HG02970 (cell line): ENCODE results near the gene SUCO.
A peak's percentile ranks its signal among the peaks of the same experiment; 100 is the strongest.

Experiments
- ATAC-seq: cut with Tn5 transposase; IDR thresholded peaks from one replicate; pipeline ENCODE4 v1.9.1; 2021; ENCODE audit warnings: mild to moderate bottlenecking, moderate library complexity, moderate number of reproducible peaks; ENCODE audit not compliant: unreplicated experiment, low FRiP score

SUCO gene

DNA sequence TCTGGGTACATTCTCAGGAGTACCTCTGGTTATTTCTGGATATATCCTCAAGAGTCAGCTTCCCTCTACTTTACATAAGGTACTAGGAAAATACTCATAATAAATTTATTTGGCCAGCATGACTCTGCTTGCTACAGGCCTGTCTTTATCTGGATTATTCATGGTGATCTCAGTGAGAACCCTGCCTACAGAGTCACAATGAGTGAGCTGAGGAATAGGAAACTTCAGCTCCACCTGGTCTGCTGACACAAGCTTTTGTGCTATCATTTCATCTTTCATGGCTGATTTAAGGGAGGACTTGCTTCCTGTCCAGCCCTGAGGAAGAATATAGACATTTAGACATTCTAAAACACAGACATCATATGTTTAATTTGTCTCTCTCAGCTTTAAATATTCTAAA is 19.5 kb upstream of the SUCO start:
- no peak for ATAC-seq

GRCh38 chr1:172514108-172514507 is 18.8 kb upstream of the SUCO start:
- no peak for ATAC-seq

DNA sequence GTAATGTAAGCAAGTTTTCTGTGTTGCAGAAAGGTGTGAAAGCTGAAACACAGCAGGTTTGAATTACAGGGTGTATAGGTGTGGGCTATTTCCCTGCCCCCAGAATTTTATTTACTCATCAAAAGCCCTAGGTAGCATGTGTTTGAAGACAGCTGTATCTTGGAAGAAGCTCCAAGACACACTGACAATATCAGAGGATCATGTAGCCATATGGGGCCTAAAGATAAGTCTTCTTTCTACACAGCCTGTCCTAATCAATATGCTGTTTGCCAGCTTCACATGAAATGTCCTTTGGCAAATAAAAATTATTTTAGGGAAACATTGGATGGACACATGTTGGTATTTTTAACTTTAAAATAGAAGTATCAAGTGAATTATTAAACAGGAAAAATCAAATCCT is 17.5 kb upstream of the SUCO start:
- ATAC-seq, result no peak

DNA sequence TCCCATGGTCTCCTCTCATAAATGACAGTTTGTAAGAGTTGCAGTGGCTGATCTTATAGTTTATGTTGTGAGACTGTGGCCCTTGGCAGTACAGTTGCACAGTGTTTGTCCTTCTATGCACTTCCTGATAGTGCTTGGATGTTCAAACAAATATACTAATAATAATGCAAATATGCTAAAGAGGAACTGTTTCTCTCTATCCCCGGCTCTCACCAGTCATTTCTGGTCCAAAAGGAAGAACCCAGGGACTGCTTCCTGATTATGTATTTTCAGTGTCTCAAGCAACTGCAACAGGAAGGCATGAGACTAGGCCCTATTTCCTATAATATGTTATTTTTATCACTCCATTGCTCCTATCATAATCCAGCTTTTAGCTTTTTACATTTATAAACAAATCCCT is 17.0 kb upstream of the SUCO start:
- ATAC-seq, result no peak

DNA sequence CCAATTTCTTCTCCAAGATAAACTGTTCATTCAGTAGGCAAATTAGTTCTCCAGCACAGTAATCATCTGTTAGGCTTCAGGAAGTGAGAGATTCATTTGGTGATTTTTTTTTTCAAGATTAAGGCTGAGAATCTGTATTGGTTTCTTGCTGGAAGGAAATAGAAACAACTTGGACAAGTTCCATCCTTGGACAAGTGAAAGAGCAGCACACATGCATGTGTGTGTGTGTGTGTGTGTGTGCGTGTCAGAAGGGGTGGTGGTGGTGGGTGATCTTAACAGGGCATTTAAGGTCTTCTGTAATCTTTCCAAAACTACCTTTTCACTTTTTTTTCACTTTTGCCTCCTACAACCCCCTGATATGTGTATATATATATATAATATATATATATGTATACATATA is 15.9 kb upstream of the SUCO start:
- ATAC-seq, result no peak

DNA sequence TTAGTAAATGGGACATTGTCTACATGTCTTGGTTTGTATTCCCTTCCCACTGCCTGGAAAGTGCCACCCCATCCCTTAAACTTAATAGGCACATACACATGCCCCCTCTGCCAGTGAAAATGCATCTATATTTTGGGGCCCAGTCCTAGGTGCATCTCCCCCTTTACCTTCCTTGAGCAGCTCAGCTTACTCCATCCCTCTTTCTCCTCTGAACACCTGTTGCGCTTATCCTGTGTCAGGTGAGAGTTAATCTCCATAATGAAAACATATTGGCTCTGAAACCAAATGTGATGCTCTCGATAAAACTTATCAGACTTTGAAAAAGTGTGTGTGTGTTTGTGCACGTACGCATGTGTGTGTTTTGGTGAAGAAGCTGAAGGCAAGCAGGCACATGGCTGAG is 15.4 kb upstream of the SUCO start:
- ATAC-seq, result no peak

DNA sequence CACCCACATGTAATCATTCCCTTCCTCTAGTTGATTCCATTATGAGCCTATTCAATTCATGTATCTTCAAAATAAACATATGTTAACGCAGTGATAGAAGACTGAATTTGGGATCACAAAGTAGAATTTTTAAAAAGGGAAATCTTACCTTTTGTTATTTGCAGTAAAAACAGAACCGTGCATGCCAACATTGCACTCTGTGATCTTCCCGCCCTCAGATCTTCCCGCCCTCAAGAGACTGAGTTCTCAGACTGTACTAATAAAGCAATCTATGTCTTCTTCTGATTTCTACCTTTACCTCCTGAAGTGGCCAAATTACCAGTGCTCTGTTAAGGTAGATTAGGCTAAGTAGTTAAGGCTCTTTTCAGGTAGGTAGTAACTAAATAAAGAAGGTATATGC is 3.6 kb upstream of the SUCO start:
- ATAC-seq, result no peak

- no peak for ATAC-seq
Measured at GRCh38 chr1:172530000-172530399, 3.0 kb upstream of the SUCO start.

DNA sequence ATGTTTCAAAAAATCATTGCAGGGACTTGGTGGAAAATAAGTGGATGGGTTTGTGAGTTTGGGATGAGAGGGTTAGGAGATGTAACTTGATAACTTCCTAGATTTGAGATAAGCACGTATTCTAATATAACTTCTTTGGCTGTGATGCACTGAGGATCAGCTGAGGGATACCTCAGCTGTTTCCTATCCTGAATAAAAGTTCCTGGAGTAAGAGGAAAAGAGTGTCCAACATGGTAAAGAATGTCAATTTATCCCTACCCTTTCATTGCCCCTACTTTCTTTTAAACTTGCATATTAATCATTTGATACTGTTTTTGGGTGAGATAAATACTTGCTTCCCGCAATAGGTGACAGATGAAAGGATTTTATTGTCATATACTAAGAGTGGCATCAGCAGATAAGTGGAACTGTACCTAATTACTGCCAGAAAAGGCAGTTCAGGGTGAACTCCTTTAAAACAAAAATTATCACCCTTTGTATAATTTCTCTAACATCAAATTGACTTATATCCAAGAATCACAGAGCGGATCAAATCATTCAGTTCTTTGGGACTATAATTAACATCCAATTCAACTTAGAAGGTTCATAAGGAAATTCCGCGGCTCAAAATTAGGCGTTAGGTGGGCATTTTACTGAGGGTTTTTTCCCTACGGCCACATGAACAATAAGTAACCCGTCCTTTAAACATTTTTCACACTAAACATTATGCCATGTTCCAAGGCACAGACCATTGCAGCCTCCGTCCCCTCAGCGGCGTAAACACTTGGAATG is 1.4 kb upstream of the SUCO start:
- ATAC-seq, result no peak

GRCh38 chr1:172532183-172532699 is 709 bp upstream of the SUCO start:
- peak; percentile 72 for ATAC-seq

DNA sequence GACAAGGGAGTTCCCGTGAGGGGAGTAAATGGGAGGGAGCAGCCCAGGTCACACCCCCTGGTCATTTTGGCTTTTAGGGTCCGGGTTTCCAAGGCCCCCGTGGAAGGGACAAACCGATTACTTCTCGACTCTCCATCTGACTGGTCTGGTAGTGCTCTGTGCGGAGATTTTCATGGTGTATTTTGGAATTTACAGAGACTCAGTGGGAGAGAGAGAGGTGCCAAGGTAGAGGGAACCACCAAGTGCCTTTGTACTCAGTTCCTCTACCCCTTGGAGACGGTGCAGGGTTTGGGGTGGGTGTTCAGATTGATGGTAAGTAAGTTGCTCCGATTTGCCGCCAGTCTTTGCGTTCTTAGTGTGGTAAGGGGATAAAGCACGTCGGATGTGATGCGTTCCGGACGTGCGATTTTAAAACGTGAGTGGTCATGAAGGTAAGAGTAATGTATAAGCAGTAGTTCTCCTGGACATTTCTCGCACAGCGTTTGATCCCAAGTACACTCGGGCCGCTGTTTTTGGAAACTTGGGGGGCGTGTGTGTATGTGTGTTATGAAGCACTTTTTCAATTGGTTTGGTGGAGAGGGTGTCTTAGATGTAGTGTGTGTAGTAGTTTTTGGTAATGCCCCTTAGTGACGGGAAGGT is 682 bp downstream of the SUCO start:
- no peak for ATAC-seq

GRCh38 chr1:172536256-172536655 is 3.3 kb downstream of the SUCO start:
- ATAC-seq, result no peak

- ATAC-seq, result no peak
Measured at GRCh38 chr1:172537366-172537765, 4.4 kb downstream of the SUCO start.

DNA sequence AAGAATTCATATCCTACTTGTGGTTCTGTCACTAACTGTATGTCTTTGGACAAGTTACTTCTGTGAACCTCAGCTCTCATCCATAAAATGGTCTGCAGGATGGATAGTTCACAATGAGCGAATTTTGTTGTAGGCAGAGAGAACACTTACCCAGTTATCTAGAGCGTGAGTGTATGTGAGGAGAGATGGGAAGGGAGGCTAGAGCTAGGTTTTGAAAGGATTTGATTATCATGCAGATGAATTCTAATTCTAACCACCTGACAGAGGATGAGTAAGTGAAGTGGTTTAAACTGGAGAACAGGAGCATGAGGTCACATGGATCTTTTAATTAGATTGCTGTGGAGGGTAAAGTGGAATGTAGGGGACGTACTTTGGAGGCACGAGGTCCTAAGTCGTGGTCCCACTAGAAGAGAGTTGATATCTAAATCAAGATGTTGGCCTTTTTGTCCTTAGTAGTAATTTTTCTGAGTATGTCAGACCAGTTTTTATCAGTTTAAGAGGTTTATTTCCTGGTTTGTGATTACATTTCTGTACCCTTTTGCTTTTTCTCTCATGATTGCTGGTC is 5.0 kb downstream of the SUCO start:
- ATAC-seq, result no peak

GRCh38 chr1:172540635-172541034 is 7.7 kb downstream of the SUCO start:
- ATAC-seq, result no peak

GRCh38 chr1:172544481-172545104 is 11.6 kb downstream of the SUCO start:
- ATAC-seq, result no peak

GRCh38 chr1:172545396-172546004 is 12.6 kb downstream of the SUCO start:
- ATAC-seq, result no peak

- ATAC-seq, result no peak
Measured at GRCh38 chr1:172547071-172547470, 14.1 kb downstream of the SUCO start.

- no peak for ATAC-seq
Measured at GRCh38 chr1:172549621-172550280, 16.8 kb downstream of the SUCO start.

- ATAC-seq, result no peak
Measured at GRCh38 chr1:172551279-172551678, 18.3 kb downstream of the SUCO start.
